NOMO-1 (cell line): ENCODE results near the gene ACSS3.

ENCODE experiments used
- DNase-seq, 2 experiments: peaks; one replicate each; lab custom pipeline; 2025; ENCODE audit not compliant: unreplicated experiment in 2 of 2; lab: John Stamatoyannopoulos, UW

The ACSS3 gene

DNA sequence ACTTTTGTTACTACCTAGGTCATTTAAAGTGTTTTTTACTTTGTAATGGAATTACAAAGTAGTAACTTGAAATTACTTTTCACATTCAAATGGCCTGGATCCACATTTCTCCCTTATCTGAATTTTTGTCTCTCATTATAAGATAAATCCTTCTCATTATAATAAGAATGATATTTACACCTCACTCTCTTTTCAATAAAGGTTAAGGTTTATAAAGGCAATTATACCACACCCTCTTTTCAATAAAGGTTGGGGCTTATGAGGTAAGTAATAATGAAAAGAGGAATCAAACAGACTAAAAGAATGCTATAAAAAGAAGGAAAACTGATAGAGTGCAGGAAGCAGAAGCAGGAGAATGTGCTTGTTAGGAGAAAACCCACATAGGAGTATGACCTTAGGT, 210.8 kb downstream of the ACSS3 start:
- no peak for DNase-seq

- no peak for DNase-seq
These were observed 216.7 kb downstream of the ACSS3 start for GRCh38 chr12:81294325-81295190.

DNA sequence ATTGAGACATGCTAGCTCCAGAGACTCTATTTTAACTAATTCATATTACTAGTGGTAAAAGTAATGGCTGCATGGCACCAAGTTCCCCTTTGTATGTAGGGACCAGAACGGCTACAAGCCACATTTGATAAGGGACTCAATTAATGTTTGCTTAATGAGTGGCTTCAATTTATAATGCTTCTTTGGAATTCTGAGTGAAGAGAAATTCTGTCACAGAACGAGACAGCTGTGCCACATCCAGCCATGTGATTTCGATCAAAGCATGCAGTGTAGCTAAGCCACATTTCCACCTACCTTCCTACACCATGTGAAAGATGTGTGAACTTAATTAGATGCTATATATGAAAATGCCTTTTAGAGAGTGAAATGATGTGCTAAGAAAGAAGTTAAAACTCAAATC, 217.4 kb downstream of the ACSS3 start:
- DNase-seq, result no peak

DNA sequence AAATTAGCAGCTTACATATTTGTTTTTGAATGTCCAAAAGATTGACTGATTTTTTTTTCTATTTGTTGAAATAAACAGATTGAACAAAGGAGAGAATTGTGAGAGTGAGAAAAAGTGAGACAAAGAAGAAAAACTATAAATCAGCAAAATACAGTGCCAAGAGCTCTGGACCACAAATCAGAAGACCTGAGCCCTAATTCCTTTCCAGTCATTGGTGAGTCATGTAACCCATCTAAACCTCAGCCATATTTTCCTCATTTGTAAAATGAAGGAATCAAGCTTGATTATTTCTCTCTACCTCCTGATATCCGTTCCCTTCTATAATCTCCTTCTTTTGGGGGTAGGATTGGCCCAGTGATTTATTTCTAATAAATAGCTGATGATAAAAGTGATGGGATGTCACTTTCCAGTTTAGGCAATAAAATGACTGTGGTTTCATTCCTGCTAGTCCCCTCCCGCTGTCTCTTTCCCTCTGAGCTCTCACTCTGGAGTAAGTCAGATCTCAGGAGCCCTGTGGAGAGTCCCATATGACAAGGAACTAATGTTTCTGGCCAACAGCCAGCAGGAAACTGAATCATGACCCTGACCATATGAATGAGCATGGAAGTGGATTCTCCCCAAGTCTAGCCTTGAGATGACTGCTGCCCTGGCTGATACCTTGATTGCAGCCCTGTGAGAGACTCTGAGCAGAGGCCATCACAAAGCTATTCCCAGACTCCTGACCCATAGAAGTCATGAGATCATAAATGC, 218.9 kb downstream of the ACSS3 start:
- DNase-seq, result no peak

GRCh38 chr12:81297601-81298000, 219.7 kb downstream of the ACSS3 start:
- no peak for DNase-seq

- DNase-seq, result no peak
These were observed 222.6 kb downstream of the ACSS3 start for GRCh38 chr12:81300454-81300853.

DNA sequence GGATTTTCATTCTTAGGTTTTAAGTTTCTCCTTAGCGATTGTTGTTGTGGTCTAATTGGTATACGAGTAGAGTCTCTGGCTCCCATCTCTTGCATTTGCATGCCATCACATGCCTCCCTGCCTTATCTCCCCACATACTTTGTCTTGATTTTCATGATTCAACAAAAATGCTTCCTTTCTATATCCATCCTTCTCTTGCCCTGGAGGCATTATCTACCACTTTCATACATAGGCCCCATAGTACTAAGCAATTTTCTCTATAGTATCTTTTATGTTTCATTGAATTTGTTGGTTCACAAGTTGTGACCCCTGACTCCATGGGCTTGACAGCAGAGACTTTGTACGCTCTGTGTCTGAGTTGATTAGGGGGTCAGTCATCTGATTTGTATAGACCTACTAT, 226.1 kb downstream of the ACSS3 start:
- DNase-seq, result no peak
